ENCODE results near the gene OR2AG1.
"Not testable (repeated sequence)": the region's sequence is repeated elsewhere in the genome, so short reads cannot be mapped to it uniquely, and the experiment has no call there.

Gene OR2AG1

DNA sequence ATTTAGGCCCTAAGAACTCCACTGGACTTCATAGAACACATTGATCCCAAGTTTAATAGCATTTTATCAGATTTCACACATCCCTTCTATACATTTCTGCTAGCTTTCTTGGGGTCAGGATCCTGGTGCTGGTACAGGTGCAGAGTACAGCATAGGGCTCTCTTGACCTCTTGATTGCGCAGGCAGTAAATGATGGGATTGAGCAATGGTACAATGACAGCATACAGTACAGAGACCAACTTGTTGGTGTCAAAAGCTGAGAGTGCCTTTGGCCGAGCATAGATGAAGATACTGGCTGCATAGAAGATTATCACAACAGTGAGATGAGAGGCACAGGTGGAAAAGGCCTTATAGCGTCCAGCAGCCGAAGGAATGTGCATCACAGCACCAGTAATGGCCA, 11.8 kb downstream of the OR2AG1 start:
- DNase-seq = no peak

DNA sequence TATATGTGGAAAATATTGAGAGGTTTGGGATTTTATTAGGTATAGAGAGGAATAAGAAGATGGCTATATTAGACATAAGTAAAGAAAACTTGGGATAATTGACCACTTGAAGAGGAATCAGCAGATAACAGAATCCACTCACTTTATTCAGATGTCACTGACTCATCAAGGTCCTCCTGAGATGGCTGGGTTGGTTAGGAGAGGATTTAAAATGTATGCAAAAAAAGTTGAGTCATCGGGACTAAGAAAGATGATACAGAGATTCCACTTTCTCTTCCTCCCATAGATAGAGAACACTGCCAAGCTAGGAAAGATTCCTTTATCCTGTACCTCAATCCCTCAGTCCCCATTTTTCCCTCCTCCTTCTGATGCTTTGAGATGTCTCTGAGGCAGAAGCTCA, 16.6 kb downstream of the OR2AG1 start, which contains the start of gene OR6A2:
Gene OR6A2, minus strand, starts transcription at position 288 of the 400 bp plus-strand sequence. CDS start 3,981 bp downstream, outside the sequence.
- no peak for DNase-seq

DNA sequence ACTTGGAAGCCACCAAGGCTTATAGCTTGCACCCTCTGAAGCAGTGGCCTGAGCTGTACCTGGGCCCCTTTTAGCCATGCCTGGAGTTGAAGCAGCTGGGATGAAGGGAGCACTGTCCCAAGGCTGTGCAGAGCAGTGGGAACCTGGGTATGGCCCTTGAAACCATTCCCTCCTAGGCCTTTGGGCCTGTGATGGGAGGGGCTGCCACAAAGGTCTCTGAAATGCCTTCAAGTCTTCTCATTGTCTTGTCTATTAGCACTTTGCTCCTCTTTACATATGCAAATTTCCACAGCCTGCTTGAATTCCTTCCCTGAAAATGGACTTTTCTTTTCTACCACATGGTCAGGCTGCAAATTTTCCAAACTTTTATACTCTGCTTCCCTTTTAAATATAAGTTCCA, 18.3 kb downstream of the OR2AG1 start:
- not testable (repeated sequence) for DNase-seq

DNA sequence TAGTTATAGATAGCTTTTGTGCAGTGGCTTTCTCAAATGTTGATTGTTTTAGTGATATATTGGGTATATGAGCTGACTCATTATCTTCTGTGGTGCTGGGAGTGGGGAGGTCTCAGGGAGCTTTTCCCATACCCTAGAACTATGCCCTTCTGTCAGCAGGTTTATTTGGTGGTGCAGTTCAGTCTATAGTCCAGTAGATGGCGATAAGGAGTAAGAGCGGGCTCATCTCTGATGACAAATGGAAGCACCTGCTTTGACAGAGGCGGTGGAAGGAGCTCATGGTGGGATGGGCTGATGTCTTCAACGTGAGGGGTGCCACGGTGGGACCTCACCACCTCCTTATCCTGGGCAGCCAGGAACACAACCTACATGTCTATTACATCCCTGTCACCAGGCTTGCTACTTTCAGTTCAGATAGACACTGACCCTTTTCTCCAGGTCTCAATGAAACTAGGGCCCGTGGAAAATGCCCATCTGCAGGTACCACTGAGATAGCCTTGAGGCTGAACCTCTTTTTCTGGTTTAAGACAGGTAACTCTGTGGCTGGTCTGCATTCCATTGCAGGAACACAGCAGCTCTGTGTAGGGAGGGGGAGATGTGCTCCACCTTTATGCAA, 29.7 kb downstream of the OR2AG1 start:
- DNase-seq = no peak

DNA sequence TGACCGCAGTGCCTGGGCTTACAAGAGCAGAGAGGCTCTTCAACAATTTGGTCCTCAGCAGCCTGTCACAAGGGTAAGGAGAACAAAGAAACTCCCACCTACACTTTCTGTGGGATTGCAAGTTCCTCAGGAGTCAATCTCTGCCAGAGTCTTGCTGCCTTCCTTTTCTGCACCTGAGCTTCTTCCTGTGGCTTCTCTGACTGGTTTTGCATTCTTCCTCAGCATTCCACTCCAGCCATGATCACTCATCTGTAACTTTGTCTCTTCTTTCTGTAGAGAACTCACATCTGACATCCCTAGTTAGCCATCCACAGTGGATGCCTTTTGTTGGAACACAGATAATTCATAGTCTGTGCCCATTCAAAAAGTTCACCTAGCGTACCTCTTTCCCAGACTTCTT, 30.8 kb downstream of the OR2AG1 start:
- DNase-seq = no peak

DNA sequence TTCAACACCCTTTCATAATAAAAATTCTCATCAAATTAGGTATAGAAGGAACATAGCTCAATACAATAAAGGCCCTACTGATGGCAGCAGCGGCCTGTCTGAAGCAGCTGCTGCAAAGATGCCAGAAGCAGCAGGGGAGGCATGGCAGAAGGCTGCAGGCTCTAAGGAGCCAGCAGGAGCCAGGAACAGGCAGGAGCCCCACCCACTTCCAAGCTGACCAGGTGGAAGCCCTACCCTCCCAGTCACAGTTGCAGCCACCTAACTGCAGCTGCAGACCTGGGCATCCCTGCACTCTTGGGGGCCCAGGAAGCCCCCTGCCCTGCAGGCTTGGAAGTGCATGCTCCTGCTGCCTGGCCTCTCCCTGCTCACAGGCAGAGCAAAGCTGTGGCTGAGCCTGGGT, 34.9 kb downstream of the OR2AG1 start:
- no peak for DNase-seq

DNA sequence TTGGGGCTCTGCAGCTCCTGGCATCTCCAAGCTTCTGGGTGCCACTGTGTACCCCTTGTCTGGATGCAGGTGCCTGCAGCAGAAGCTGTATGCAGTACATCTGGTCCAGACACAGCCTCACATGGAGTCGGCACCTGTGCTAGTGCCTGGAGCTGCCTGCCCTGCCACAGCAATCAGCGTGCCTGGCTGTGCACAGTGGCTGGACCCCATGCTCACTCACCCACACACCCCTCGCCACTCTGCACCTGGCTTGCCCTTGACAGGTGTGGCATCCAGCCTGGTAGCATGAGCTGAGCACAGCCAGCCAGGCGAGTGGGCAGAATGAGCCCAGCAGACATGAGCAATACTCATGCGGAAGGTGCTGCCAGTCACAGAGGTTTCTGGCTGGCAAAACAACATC, 36.1 kb downstream of the OR2AG1 start:
- no peak for DNase-seq

DNA sequence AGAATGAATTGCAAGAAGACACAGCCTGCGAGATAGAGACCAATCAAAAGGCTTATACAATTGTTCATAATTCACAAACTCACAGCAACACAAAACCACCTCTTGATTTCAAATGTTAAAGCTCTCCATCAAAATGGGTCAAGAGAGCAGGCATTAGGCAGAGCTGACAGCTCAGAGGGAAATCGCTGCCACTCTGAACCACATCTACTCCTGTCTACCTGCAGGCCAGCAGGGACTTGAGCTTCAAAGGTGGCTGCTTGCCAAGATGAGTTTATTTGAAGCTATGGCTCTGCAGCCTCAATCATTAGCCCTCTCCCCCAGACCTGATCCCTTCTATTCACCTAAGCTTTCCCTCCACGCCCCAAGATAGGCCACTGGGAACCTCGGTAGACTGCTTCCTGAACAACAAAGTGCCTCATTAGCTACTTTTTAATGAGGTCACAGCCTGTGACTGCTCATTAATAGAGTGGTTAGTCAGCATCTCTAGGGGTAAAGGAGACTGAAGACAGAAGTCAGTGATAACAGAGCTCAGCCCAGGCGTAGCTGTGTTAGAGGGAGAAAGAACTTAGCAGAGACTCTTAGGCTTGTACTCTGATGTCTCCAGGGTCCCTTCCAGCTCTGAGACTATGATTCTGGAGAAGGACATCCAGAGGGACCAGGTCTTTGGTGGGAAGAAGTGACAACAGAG, 41.5 kb downstream of the OR2AG1 start:
- DNase-seq = no peak

DNA sequence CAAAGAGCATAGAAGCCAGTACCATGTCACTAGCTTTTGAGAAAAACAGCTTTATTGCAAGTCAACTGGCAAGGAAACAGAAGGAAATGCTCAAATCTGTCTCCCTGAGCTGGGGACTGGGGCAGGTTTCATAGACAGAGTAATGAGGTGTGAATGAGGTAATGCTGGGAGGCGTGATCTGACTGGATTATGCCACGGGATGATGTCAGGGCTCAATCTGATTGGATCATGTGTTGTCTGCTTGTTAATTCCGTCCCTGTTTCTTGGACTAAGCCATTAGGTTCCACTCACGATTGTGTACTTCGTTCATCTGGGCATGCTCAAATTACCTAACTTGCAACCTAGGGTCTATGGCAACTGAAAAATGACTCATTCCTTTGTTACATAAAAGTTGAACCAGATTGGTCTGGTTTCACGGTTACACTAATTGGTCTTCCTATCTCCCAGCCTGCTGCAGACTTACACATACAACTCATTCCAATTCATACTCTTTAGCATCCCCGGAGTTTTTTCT, 42.5 kb downstream of the OR2AG1 start:
- DNase-seq = no peak

DNA sequence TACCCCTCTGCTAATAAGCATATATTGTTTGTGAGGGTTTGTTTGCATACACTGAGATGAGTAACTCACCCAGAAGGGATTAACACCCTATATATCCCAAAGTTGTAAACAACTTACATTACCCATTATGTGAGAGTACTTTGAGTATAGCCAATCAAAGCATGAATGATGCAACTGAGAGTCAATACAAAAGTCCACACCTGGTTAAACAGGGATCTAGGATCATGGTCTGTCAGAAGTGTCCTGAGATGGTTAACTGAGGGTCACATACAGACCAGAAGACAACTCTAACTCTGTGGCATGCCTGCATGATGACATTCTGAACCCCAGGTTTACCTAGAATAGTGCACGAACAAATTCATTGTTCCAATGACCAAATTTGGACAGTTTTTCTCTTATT, 45.3 kb downstream of the OR2AG1 start:
- DNase-seq = no peak

DNA sequence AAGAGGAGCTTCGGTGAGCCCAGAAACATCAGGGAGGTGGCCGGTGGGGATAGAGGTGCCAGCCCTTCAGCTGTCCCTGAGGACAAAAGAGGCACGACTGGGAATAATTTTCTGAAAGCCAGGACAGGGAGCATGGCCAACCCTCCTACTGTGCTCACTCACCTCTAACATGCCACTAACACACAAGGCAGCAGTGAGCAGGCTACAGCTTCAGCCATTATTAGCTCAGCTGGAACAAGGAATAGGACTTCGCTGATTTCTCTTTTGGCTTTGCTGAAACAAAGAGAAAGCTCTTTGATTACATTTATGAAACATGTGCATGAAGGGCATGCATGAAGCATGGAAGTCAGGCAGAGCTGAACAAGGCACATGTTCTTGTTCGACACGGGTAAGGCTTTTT, 50.5 kb downstream of the OR2AG1 start:
- no peak for DNase-seq

DNA sequence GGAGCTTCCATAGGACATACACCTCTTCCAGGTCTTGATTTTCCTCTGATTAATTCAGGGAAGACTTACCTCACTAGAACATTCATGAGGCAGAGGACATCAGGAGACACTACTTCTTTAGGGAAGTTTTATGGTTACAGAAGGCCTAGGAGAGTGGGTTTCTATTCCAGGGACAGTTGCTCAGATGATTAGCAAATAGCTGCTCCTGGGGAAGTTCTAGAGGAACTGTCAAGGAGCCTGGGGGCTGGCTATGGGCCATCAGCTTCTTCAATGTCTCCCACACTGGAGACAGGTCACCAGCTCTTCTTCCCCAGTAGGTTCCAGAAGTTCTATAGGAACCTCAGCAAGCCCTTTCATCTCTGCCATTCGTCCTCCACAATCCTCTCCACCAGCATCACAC, 51.2 kb downstream of the OR2AG1 start:
- no peak for DNase-seq
